SK-N-SH (cell line): ENCODE results near the gene SPACA9.

ENCODE experiments used
- CHD2 ChIP-seq: fragments of 150-350 bp; IDR thresholded peaks from 2 replicates; pipeline ENCODE4 v1.6.1; 2018; ENCODE audit warnings: low read length; ENCODE audit not compliant: partially characterized antibody
- CTCF ChIP-seq: fragments of 200-600 bp; sonication (generic); IDR thresholded peaks from 2 replicates; pipeline ENCODE4 v1.6.1; 2017; ENCODE audit warnings: antibody characterized with exemption, mild to moderate bottlenecking, moderate library complexity
- EP300 ChIP-seq, 2 experiments: IDR thresholded peaks; 2 replicates each; pipeline versions ENCODE4 v1.4.0 to v1.6.1; 2012; ENCODE audit warnings: borderline replicate concordance in 1 of 2, low read depth in 1 of 2, low read length in 1 of 2
- FOXM1 ChIP-seq: IDR thresholded peaks from 2 replicates; pipeline ENCODE4 v1.4.0; 2012; ENCODE audit warnings: low read depth, mild to moderate bottlenecking
- POLR2AphosphoS5 ChIP-seq: IDR thresholded peaks from 2 replicates; pipeline ENCODE4 v1.6.1; 2012; ENCODE audit warnings: low read depth, low read length
- YY1 ChIP-seq: IDR thresholded peaks from 2 replicates; pipeline ENCODE4 v1.4.0; 2012; ENCODE audit warnings: low read depth, mild to moderate bottlenecking

- TF ChIP-seq POLR2AphosphoS5 (no peak), YY1 (no peak), EP300 (IDR thresholded peaks at IDR 0.05; ENCODE audit: borderline replicate concordance in 1 of 2, low read depth in 1 of 2, low read length in 1 of 2) (no peak), CTCF (no peak), CHD2 (no peak), FOXM1 (no peak)
Measured at GRCh38 chr9:132846109-132846917, 32.4 kb upstream of the SPACA9 start.
